ENCODE results near the gene GALNT10. TPM values are rescaled to one million over a fixed set of nuclear protein-coding genes. Genes with fewer than 3 reads are reported as not detected.

The GALNT10 gene
- total and polyA plus RNA-seq, 12 donors: 3.1 to 19.0 (median 11.7) TPM

GRCh38 chr5:154210163-154210562 lies 19.6 kb downstream of the GALNT10 start:
- no peak for DNase-seq
- peaks cover 0 to 5% (median 0%) of the 10 kb centered on the region in 11 donors for H3K9me3 ChIP-seq
- peaks cover 0 to 17% (median 0%) of the 10 kb centered on the region in 9 donors for H3K4me1 ChIP-seq
- intact Hi-C loops (cut with DNase I): no loop called here
- ATAC-seq: no peak
- H3K4me3 ChIP-seq: no peak overlapping the region
- peaks cover 0 to 17% (median 0%) of the 10 kb centered on the region in 9 donors for H3K36me3 ChIP-seq
- no peak overlapping the region for H3K27ac ChIP-seq
- TF ChIP-seq CTCF (IDR thresholded peaks at IDR 0.05): no peak
- WGBS, 2 donors: 66 to 70% methylated on average over 2 of the region's 2 CpGs
- H3K27me3 ChIP-seq: no peaks in the 10 kb centered on the region

GRCh38 chr5:154211641-154212390 lies 21.3 kb downstream of the GALNT10 start:
- Histone ChIP-seq H3K4me1 (peaks cover 0 to 17% (median 0%) of the 10 kb centered on the region in 9 donors), H3K27me3 (no peaks in the 10 kb centered on the region), H3K36me3 (peaks cover 0 to 8% (median 0%) of the 10 kb centered on the region in 9 donors), H3K27ac (no peak overlapping the region), H3K4me3 (no peak overlapping the region), H3K9me3 (peaks cover 0 to 5% (median 0%) of the 10 kb centered on the region in 11 donors)
- intact Hi-C loops (cut with DNase I): no loop called here
- no peak for TF ChIP-seq CTCF (IDR thresholded peaks at IDR 0.05)
- no peak for DNase-seq
- 97% methylated on average over 7 of the region's 7 CpGs for WGBS, 2 donors
- ATAC-seq: no peak

- ATAC-seq (no peak), DNase-seq (no peak)
- no peak for TF ChIP-seq CTCF (IDR thresholded peaks at IDR 0.05)
- Histone ChIP-seq H3K27me3 (no peaks in the 10 kb centered on the region), H3K4me3 (no peak overlapping the region), H3K9me3 (peaks cover 0 to 5% (median 0%) of the 10 kb centered on the region in 11 donors), H3K27ac (peak overlapping the region in 1 of 10 donors; percentile 40), H3K4me1 (peaks cover 0 to 17% (median 0%) of the 10 kb centered on the region in 9 donors), H3K36me3 (peaks cover 0 to 15% (median 0%) of the 10 kb centered on the region in 9 donors)
- intact Hi-C loops (cut with DNase I): no loop called here
- WGBS, 2 donors: 90 to 91% methylated on average over 4 of the region's 4 CpGs
Observed at GRCh38 chr5:154213592-154213991, 23.1 kb downstream of the GALNT10 start.

- H3K4me1 ChIP-seq: peaks cover 0 to 17% (median 0%) of the 10 kb centered on the region in 9 donors
- intact Hi-C loops (cut with DNase I): no loop called here
- no peak for TF ChIP-seq CTCF (IDR thresholded peaks at IDR 0.05)
- no peak for DNase-seq
- no peaks in the 10 kb centered on the region for H3K27me3 ChIP-seq
- H3K36me3 ChIP-seq: peaks cover 0 to 18% (median 0%) of the 10 kb centered on the region in 9 donors
- no peak overlapping the region for H3K4me3 ChIP-seq
- WGBS, 2 donors: 53 to 72% methylated on average over 5 of the region's 5 CpGs
- H3K27ac ChIP-seq: peak overlapping the region in 1 of 10 donors; percentile 40
- ATAC-seq: peak in 2 of 8 donors; percentile 42 to 71
- H3K9me3 ChIP-seq: no peaks in the 10 kb centered on the region
Observed at GRCh38 chr5:154214371-154215106, 24.0 kb downstream of the GALNT10 start.

Data from heart right ventricle (tissue), 16 donors.